ENCODE results near the gene TNFAIP8.

TNFAIP8 gene

GRCh38 chr5:119346394-119346793 lies 9.4 kb upstream of the TNFAIP8 start:
- no peak for DNase-seq (ENCODE audit: low read depth in 2 of 2)

GRCh38 chr5:119347574-119347973 lies 8.2 kb upstream of the TNFAIP8 start:
- no peak for DNase-seq (ENCODE audit: low read depth in 2 of 2)

- DNase-seq (ENCODE audit: low read depth in 2 of 2) = no peak
Observed at GRCh38 chr5:119347991-119348390, 7.8 kb upstream of the TNFAIP8 start.

- no peak for DNase-seq (ENCODE audit: low read depth in 2 of 2)
Observed at GRCh38 chr5:119353213-119353612, 2.6 kb upstream of the TNFAIP8 start.

- no peak for DNase-seq (ENCODE audit: low read depth in 2 of 2)
Observed at GRCh38 chr5:119353686-119354366, 2.0 kb upstream of the TNFAIP8 start.

GRCh38 chr5:119354537-119355243 lies 1.1 kb upstream of the TNFAIP8 start:
- DNase-seq (ENCODE audit: low read depth in 2 of 2) = no peak

GRCh38 chr5:119355244-119355638 lies 578 bp upstream of the TNFAIP8 start:
- DNase-seq (ENCODE audit: low read depth in 2 of 2) = no peak

- DNase-seq (ENCODE audit: low read depth in 2 of 2) = no peak
Observed at GRCh38 chr5:119356612-119357188, 881 bp downstream of the TNFAIP8 start.

- no peak for DNase-seq (ENCODE audit: low read depth in 2 of 2)
Observed at GRCh38 chr5:119357270-119357669, 1.5 kb downstream of the TNFAIP8 start.

GRCh38 chr5:119357808-119358529 lies 2.1 kb downstream of the TNFAIP8 start:
- no peak for DNase-seq (ENCODE audit: low read depth in 2 of 2)

GRCh38 chr5:119358530-119358900 lies 2.7 kb downstream of the TNFAIP8 start:
- DNase-seq (ENCODE audit: low read depth in 2 of 2) = no peak

GRCh38 chr5:119358901-119359603 lies 3.2 kb downstream of the TNFAIP8 start:
- DNase-seq (ENCODE audit: low read depth in 2 of 2) = no peak

GRCh38 chr5:119359737-119360413 lies 4.1 kb downstream of the TNFAIP8 start:
- DNase-seq (ENCODE audit: low read depth in 2 of 2) = no peak

- DNase-seq (ENCODE audit: low read depth in 2 of 2) = no peak
Observed at GRCh38 chr5:119360905-119361593, 5.2 kb downstream of the TNFAIP8 start.

- DNase-seq (ENCODE audit: low read depth in 2 of 2) = no peak
Observed at GRCh38 chr5:119361594-119362125, 5.8 kb downstream of the TNFAIP8 start.

GRCh38 chr5:119362714-119363113 lies 6.9 kb downstream of the TNFAIP8 start:
- no peak for DNase-seq (ENCODE audit: low read depth in 2 of 2)

GRCh38 chr5:119363271-119363670 lies 7.5 kb downstream of the TNFAIP8 start:
- DNase-seq (ENCODE audit: low read depth in 2 of 2) = no peak

GRCh38 chr5:119363936-119364335 lies 8.1 kb downstream of the TNFAIP8 start:
- no peak for DNase-seq (ENCODE audit: low read depth in 2 of 2)

GRCh38 chr5:119365847-119366539 lies 10.2 kb downstream of the TNFAIP8 start:
- no peak for DNase-seq (ENCODE audit: low read depth in 2 of 2)

GRCh38 chr5:119366540-119366881 lies 10.7 kb downstream of the TNFAIP8 start:
- no peak for DNase-seq (ENCODE audit: low read depth in 2 of 2)

All from stimulated activated CD8-positive, alpha-beta memory T cell treated with anti-CD3 and anti-CD28 coated beads, Interleukin-15, amount 100 ng/mL, for 48 hours (primary cell).